ENCODE results near the gene FNDC10. TPM values are rescaled to one million over a fixed set of nuclear protein-coding genes. Genes with fewer than 3 reads are reported as not detected.

Gene FNDC10
- total and polyA plus RNA-seq, 10 of the 15 experiments (the other 5 are each of a cell fraction or from before 2014, with no cell fraction given): 0.05 to 1.3 (median 0.25) TPM; not detected in 4

DNA sequence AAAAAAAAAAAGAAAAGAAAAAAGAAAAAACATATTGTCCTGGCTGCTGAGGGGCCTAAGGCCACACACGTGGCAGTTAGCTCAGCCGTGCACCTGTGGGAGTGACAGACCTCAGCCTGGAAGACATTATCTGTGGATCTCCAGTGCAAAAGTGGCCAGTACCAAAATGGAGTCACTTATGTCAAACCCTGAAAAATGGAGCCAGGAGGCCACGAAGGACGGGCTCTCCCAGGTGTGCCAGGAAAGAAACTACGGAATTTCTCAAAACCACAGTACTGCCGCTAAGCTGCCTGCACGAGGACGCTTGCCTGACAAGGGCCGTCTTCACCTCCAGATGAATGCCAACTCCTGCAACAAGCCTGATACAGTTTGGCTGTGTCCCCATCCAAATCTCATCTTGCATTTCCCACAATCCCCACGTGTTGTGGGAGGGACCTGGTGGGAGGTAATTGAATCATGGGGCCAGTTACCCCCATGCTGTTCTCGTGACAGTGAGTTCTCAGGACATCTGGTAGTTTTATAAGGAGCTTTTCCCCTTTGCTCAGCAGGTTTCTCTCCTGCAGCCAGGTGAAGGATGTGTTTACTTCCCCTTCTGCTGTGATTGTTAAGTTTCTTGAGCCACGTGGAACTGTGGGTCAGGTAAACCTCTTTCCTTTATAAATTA is 10.0 kb upstream of the FNDC10 start:
- ChIA-PET SMC1A (ENCODE audit: uncharacterized antibody, unreplicated experiment) (no interaction called here), RAD21 (ENCODE audit: unreplicated experiment) (no interaction called here), POLR2A (no interaction called here), CTCF (interaction anchor here (0.6 kb wide), 2 partner anchors 69 to 771 kb away, joined by 3 to 4 read pairs; no protein-coding TSS in a partner anchor)
- Histone ChIP-seq H3K27me3 (replicated peaks in 1 of 2; ENCODE audit: control insufficient read depth in 2 of 2, insufficient read depth in 2 of 2, low read length in 1 of 2) (no peaks in the 10 kb centered on the region), H3K4me3 (no peak overlapping the region), H2AFZ (ENCODE audit: control insufficient read depth, low read depth, low read length) (no peak overlapping the region), H3K27ac (ENCODE audit: control insufficient read depth, insufficient read depth) (no peak overlapping the region), H3K4me2 (ENCODE audit: control insufficient read depth, insufficient read depth) (no peak overlapping the region), H3K36me3 (ENCODE audit: control insufficient read depth in 2 of 2, insufficient read depth in 2 of 2, low read length in 1 of 2) (peaks cover 0 to 2% of the 10 kb centered on the region in 2 experiments; a peak in 1 of 4 replicates), H3K4me1 (ENCODE audit: control insufficient read depth, insufficient read depth, low read length) (peaks cover 13% of the 10 kb centered on the region), H3K79me2 (ENCODE audit: control insufficient read depth, insufficient read depth, low read length) (peaks cover 3% of the 10 kb centered on the region), H3K9ac (ENCODE audit: control insufficient read depth, insufficient read depth, low read length) (no peak overlapping the region), H3K9me3 (replicated peaks; ENCODE audit: control insufficient read depth, insufficient read depth, low read length) (no peaks in the 10 kb centered on the region), H4K20me1 (ENCODE audit: control insufficient read depth, insufficient read depth) (0 out of 2 replicates have a peak, but pooled peaks cover 3% of the 10 kb centered on the region)
- DNase-seq (ENCODE audit: low read depth, low spot score) (no peak), FAIRE-seq (no peak), ATAC-seq (no peak)
- 42% methylated on average over 12 of the region's 12 CpGs for WGBS (ENCODE audit: insufficient coverage, insufficient replicate concordance, low lambda C conversion rate, missing lambda C conversion rate)
- intact Hi-C loops (cut with micrococcal nuclease; ENCODE audit: unreplicated experiment) (no loop called here), in situ Hi-C loops (cut with MboI) (no loop called here)
- no TSS peak for BruUV-seq (replicated peaks)
- TF ChIP-seq NFIC (IDR thresholded peaks at IDR 0.05; ENCODE audit: low read depth, low read length): no peak
- no peak for TF ChIP-seq NR2C1 (IDR thresholded peaks at IDR 0.05)
- TF ChIP-seq, protein P1, sequence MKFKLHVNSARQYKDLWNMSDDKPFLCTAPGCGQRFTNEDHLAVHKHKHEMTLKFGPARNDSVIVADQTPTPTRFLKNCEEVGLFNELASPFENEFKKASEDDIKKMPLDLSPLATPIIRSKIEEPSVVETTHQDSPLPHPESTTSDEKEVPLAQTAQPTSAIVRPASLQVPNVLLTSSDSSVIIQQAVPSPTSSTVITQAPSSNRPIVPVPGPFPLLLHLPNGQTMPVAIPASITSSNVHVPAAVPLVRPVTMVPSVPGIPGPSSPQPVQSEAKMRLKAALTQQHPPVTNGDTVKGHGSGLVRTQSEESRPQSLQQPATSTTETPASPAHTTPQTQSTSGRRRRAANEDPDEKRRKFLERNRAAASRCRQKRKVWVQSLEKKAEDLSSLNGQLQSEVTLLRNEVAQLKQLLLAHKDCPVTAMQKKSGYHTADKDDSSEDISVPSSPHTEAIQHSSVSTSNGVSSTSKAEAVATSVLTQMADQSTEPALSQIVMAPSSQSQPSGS (IDR thresholded peaks at IDR 0.05; ENCODE audit: low read length): no peak
- TF ChIP-seq, protein P2, sequence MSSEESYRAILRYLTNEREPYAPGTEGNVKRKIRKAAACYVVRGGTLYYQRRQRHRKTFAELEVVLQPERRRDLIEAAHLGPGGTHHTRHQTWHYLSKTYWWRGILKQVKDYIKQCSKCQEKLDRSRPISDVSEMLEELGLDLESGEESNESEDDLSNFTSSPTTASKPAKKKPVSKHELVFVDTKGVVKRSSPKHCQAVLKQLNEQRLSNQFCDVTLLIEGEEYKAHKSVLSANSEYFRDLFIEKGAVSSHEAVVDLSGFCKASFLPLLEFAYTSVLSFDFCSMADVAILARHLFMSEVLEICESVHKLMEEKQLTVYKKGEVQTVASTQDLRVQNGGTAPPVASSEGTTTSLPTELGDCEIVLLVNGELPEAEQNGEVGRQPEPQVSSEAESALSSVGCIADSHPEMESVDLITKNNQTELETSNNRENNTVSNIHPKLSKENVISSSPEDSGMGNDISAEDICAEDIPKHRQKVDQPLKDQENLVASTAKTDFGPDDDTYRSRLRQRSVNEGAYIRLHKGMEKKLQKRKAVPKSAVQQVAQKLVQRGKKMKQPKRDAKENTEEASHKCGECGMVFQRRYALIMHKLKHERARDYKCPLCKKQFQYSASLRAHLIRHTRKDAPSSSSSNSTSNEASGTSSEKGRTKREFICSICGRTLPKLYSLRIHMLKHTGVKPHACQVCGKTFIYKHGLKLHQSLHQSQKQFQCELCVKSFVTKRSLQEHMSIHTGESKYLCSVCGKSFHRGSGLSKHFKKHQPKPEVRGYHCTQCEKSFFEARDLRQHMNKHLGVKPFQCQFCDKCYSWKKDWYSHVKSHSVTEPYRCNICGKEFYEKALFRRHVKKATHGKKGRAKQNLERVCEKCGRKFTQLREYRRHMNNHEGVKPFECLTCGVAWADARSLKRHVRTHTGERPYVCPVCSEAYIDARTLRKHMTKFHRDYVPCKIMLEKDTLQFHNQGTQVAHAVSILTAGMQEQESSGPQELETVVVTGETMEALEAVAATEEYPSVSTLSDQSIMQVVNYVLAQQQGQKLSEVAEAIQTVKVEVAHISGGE (CRISPR knock-in tag; IDR thresholded peaks at IDR 0.05): no peak
- TF ChIP-seq PML (IDR thresholded peaks at IDR 0.05; ENCODE audit: low read length): no peak
- no peak for TF ChIP-seq MEF2B (IDR thresholded peaks at IDR 0.05; ENCODE audit: partially characterized antibody, poor library complexity, severe bottlenecking)
- TF ChIP-seq STAT3 (IDR thresholded peaks at IDR 0.05; ENCODE audit: low read depth, low read length): no peak
- no peak for TF ChIP-seq ASH2L (IDR thresholded peaks at IDR 0.05; ENCODE audit: borderline replicate concordance, low read depth)
- no peak for TF ChIP-seq CREB1 (IDR thresholded peaks at IDR 0.05; ENCODE audit: low read depth)
- TF ChIP-seq SMAD5 (IDR thresholded peaks at IDR 0.05; ENCODE audit: low read depth): no peak
- TF ChIP-seq, protein P3, sequence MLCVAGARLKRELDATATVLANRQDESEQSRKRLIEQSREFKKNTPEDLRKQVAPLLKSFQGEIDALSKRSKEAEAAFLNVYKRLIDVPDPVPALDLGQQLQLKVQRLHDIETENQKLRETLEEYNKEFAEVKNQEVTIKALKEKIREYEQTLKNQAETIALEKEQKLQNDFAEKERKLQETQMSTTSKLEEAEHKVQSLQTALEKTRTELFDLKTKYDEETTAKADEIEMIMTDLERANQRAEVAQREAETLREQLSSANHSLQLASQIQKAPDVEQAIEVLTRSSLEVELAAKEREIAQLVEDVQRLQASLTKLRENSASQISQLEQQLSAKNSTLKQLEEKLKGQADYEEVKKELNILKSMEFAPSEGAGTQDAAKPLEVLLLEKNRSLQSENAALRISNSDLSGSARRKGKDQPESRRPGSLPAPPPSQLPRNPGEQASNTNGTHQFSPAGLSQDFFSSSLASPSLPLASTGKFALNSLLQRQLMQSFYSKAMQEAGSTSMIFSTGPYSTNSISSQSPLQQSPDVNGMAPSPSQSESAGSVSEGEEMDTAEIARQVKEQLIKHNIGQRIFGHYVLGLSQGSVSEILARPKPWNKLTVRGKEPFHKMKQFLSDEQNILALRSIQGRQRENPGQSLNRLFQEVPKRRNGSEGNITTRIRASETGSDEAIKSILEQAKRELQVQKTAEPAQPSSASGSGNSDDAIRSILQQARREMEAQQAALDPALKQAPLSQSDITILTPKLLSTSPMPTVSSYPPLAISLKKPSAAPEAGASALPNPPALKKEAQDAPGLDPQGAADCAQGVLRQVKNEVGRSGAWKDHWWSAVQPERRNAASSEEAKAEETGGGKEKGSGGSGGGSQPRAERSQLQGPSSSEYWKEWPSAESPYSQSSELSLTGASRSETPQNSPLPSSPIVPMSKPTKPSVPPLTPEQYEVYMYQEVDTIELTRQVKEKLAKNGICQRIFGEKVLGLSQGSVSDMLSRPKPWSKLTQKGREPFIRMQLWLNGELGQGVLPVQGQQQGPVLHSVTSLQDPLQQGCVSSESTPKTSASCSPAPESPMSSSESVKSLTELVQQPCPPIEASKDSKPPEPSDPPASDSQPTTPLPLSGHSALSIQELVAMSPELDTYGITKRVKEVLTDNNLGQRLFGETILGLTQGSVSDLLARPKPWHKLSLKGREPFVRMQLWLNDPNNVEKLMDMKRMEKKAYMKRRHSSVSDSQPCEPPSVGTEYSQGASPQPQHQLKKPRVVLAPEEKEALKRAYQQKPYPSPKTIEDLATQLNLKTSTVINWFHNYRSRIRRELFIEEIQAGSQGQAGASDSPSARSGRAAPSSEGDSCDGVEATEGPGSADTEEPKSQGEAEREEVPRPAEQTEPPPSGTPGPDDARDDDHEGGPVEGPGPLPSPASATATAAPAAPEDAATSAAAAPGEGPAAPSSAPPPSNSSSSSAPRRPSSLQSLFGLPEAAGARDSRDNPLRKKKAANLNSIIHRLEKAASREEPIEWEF (IDR thresholded peaks at IDR 0.05; ENCODE audit: insufficient replicate concordance, low read depth, low read length): no peak
- no peak for TF ChIP-seq POLR2A (IDR thresholded peaks at IDR 0.05; ENCODE audit: low read depth, low read length)
- no peak for TF ChIP-seq HDAC6 (IDR thresholded peaks at IDR 0.05; ENCODE audit: unreplicated experiment)
